ENCODE results near the gene TRAPPC5.

DNA sequence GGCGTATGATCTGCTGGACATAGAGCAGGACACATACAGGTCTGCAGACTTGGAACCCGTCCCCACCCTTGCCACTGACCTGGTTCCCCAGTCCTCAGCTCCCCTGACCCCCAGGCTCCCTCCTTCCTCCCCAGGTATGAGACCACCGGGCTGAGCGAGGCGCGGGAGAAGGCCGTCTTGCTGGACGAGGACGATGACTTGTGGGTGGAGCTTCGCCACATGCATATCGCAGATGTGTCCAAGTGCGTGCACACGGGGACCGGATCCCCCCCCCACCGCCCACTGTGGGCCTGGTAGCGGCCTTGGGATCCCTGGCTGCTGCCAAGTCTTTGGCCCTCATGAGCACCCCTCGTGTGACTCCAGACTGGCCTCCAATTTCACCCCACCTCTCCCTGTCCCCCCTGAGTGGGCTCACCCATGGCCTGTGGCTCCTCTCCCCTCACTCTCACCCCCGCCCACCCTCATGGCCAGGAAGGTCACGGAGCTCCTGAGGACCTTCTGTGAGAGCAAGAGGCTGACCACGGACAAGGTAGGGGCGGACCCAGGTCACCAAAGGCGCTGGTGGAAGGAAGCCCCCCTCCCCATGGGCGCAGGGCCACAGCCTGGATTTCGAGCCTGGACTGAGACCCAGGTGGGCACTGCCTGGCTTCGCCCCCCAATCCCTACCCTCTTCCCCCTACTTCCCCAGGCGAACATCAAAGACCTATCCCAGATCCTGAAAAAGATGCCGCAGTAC lies 38.2 kb upstream of the TRAPPC5 start:
- TF ChIP-seq, protein P1, sequence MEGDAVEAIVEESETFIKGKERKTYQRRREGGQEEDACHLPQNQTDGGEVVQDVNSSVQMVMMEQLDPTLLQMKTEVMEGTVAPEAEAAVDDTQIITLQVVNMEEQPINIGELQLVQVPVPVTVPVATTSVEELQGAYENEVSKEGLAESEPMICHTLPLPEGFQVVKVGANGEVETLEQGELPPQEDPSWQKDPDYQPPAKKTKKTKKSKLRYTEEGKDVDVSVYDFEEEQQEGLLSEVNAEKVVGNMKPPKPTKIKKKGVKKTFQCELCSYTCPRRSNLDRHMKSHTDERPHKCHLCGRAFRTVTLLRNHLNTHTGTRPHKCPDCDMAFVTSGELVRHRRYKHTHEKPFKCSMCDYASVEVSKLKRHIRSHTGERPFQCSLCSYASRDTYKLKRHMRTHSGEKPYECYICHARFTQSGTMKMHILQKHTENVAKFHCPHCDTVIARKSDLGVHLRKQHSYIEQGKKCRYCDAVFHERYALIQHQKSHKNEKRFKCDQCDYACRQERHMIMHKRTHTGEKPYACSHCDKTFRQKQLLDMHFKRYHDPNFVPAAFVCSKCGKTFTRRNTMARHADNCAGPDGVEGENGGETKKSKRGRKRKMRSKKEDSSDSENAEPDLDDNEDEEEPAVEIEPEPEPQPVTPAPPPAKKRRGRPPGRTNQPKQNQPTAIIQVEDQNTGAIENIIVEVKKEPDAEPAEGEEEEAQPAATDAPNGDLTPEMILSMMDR (conservative IDR thresholded peaks at IDR 0.05), result no peak
- no peak for TF ChIP-seq ZFX (IDR thresholded peaks at IDR 0.05)
